22Rv1 (cell line): ENCODE results near the gene RANBP1.

ENCODE experiments used
- H3K27ac ChIP-seq: fragments of 450-650 bp; 2 replicates; pipeline ENCODE4 v1.5.1; 2017
- ZFX ChIP-seq: fragments of 450-650 bp; IDR thresholded peaks from 2 replicates; pipeline ENCODE4 v1.6.1; 2017; ENCODE audit warnings: antibody characterized with exemption, borderline replicate concordance
- TF ChIP-seq, protein P1 (sequence below): fragments of 450-650 bp; IDR thresholded peaks from 2 replicates; pipeline ENCODE4 v1.5.1; 2017; ENCODE audit warnings: mild to moderate bottlenecking

Gene RANBP1

DNA sequence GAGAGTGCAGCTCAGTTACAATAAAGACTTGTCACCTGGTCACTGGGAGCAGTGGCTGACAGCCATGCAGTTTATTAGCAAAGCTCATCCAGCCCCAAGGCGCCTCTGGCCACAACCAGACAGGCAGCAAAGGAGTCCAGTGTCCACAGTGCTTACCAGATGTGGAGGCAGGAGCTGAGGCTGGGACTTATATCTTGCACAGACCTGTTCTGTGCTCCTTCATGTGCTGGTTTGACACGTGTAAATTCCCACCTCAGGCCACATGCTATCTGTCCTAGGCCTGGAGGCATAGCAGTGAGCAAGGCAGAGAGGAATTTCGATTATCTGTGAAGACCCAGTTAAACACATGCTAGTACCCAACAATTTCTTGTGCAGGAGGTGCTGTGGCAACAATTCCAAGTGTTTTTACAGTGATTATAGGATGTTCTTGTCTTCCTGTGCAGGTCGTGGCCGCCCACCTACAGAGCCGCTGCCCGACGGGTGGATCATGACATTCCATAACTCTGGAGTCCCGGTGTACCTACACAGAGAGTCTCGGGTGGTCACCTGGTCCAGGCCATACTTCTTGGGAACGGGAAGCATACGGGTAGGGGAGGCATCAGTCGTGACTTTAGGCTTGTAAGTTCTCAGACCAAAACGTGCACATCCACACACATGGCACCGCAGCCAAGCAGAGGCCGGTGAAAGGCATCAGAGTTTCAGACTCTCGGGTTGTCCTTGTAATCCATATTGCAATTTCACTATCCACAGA lies 26.5 kb upstream of the RANBP1 start:
- H3K27ac ChIP-seq, result no peak overlapping the region
- TF ChIP-seq, protein P1, sequence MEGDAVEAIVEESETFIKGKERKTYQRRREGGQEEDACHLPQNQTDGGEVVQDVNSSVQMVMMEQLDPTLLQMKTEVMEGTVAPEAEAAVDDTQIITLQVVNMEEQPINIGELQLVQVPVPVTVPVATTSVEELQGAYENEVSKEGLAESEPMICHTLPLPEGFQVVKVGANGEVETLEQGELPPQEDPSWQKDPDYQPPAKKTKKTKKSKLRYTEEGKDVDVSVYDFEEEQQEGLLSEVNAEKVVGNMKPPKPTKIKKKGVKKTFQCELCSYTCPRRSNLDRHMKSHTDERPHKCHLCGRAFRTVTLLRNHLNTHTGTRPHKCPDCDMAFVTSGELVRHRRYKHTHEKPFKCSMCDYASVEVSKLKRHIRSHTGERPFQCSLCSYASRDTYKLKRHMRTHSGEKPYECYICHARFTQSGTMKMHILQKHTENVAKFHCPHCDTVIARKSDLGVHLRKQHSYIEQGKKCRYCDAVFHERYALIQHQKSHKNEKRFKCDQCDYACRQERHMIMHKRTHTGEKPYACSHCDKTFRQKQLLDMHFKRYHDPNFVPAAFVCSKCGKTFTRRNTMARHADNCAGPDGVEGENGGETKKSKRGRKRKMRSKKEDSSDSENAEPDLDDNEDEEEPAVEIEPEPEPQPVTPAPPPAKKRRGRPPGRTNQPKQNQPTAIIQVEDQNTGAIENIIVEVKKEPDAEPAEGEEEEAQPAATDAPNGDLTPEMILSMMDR, result no peak
- no peak for TF ChIP-seq ZFX

DNA sequence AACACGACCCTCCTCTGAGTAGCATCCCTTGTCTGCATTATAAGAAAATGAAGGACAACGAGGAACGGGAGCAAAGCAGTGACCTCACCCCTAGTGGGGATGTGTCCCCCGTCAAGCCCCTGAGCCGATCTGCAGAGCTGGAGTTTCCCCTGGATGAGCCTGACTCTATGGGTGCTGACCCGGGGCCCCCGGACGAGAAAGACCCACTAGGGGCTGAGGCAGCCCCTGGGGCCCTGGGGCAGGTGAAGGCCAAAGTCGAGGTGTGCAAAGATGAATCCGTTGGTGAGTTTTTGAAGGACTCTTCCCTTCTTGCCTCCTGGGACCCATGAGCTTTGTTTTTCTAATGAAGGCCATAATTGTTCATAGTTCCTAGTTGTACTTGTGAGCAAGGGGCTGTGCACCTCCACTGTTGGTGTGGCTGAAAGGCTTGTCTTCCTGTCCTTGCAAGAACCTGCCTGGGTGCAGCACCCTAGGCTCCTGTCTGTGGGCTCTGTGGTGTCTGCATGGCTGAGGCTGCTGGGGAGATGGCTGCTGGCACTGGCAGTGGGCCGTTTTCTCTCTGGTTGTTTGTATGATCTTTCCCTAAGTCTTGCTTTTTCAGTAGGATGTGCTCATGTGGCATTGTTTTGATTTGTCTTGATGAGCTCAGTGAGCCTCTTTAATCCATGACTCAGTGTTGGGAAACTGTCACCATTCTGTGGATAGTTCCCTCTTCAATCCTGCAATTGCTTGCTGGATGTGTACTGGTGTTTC lies 25.8 kb upstream of the RANBP1 start:
- no peak overlapping the region for H3K27ac ChIP-seq
- TF ChIP-seq, protein P1, result no peak
- TF ChIP-seq ZFX, result no peak

DNA sequence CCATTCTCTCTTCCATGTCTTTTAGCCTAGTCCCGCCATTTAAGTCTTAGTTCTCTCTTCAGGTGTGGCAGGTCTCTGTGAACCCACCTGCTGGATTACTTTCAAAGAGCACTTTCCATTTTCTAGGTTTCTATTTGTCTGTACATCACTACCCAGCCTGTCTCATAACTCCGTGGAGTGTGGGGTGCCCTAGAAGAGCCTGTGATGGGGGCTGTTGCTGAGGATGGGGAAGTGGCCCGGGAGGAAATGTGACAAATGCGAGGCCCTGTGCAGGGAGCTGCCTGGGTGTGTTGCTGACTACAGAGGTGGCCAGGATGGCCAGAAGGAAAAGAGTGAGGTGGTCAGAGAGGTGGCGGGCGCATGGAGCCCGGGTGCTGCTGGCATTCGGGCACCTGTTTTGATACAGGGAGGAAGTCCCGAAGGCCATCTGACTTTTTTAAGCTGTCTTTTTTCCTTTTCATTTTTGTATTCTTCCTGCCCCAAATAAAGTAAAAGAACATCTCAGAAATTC lies 25.1 kb upstream of the RANBP1 start:
- TF ChIP-seq ZFX, result no peak
- TF ChIP-seq, protein P1, result no peak

DNA sequence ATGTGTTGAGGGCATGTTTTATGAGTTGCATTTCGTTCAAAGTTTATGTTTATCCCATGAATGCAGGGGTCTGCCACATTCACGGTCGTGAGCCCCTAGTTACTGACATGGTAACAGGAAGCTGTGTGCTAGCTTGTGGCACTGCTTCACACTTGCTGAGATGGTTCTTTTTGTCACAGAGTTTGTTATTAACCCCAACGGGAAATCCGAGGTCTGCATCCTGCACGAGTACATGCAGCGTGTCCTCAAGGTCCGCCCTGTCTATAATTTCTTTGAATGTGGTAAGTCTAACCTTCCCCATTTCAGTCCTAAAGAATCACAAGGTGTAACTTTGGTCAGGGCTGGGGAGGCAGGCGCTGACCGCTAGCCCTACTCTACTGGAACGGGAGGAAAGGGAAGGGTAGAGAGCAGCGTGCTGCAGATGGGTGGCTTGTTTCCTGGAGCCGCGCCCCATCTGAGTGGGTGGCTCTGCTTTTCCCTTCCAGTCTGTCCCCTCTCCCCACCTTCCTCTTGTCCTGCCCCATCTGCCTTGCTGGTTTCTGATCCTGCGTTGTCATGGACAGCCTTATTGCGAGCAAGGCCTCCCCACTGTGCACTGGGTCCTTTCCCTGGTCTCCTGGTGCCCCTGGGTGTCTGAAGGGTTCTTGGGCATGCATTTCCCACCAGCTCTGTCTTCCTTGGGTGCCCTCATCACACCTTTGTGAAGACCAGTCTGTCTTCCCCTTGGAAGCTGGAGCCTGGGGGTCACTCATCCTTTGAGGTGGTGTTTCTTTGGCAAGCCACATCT lies 24.0 kb upstream of the RANBP1 start:
- H3K27ac ChIP-seq, result no peak overlapping the region
- TF ChIP-seq, protein P1, result no peak

More for the DNA sequence above, 25.1 kb upstream of the RANBP1 start:
- no peak overlapping the region for H3K27ac ChIP-seq

DNA sequence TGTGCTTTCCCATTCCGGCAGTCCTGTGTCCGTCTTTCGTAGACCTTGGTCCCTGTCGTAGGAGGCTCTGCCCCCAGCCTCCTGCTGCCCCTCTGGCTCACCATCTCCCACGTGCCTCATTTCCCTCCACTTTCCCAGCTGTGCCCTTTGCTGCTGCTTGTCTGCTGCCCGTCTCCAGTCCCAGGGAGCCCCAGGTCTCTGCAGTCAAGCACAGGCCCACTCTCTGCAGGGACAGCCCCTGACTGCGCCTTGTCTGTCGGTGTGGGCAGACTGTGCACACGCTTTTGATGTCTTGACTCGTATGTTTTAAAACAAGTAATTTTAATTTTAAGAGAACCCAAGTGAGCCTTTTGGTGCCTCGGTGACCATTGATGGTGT lies 23.4 kb upstream of the RANBP1 start:
- TF ChIP-seq ZFX, result no peak
- TF ChIP-seq, protein P1, result no peak

DNA sequence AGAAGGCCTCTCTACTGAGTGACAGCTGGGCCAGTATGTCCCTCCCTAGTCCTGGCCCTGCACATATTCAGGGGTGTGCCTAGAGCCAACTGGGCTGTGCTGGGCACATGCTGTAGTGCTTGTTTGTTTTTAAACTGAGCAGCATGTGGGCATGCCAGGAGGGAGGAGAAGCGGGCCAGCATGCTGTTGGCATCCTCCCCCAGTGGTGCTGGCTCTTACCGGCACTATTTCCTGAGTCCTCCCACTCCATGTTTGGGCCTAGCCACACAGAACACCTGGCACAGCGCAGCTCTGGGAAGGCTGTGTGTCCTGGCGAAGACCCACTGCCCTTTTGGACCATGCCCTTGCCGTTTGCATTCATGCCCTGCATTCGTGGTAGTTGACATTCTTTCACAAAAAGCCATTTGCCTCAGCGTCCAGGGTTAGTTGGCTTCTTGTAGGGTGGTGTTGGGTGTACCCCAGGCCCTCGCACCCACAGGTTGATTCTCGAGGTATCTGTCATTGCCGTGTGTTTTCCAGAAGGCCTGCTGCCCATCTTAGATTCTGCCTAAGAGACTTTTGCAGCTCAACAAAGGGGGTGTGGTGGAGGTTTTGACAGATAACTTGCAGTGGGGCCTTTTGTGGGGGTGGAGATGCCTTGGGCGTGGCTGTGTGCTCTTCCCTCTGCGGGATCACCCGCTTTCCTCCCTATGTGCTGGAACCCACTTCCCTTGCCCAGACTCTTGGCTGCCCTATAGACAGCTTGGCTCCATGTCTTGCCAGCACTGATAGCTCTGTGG lies 22.3 kb upstream of the RANBP1 start:
- TF ChIP-seq, protein P1, result no peak
- no peak for TF ChIP-seq ZFX
- H3K27ac ChIP-seq, result no peak overlapping the region

More for the DNA sequence above, 23.4 kb upstream of the RANBP1 start:
- no peak overlapping the region for H3K27ac ChIP-seq
